Urothelium cell line (cell line): ENCODE measurements around the gene MRPL37.

Source experiments
- DNase-seq: peaks from one replicate; pipeline ENCODE4 v3.0.0; 2011; ENCODE audit warnings: low spot score, mixed read lengths
- FAIRE-seq: peaks from 2 replicates; lab custom pipeline; 2011; peaks lifted over from hg19 to GRCh38; lab: Jason Lieb, UNC

Gene MRPL37

DNA sequence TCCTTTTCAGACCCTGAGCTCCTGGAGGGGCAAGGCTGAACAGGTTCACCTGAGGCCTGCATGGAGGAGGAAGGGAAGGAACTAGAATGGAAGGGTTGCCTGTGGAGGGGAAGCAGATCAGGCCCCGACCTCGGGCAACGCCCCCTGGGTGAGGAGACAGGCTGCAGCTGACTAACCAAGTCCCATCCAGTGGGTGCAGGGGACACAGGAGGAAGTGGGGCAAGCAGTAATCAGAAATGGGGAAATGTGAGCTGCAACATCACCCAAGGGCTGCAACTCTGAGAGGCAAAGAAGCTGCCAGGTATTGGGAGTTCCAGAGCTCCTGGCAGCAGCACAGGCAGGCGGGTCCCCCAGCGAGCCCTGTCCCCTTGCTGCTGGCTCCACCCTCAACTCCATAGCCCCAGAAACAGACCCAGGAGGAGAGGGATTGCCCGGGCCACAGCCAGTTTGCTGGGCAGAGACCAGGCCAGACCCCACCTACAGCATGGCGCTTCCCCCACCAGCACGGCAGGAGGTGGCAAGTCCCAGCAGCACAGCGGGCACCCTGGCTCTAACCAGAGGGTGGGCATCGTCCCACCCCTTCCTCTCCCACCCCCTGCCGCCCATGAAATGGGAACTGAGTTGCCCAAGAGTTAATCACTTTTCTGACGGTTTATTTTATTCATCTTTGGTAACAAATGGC, 38.5 kb downstream of the MRPL37 start:
- FAIRE-seq (no peak), DNase-seq (no peak)

DNA sequence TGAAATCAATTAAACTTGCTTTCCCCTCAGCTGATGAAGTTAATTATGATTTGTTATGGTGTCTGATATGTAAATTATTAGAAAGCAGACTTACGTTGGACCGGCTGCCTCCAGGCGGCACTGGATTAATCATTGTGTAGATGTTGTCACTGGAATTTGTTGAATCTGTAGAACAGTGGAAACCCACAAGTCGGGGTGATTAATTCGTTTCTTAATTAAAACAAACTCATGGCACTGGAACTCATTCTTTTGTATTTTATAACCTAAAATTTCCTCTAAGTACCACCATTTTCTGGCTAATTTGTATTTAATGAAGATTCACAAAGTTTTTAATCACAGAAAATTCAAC, 39.0 kb downstream of the MRPL37 start:
- FAIRE-seq = no peak
- no peak for DNase-seq

DNA sequence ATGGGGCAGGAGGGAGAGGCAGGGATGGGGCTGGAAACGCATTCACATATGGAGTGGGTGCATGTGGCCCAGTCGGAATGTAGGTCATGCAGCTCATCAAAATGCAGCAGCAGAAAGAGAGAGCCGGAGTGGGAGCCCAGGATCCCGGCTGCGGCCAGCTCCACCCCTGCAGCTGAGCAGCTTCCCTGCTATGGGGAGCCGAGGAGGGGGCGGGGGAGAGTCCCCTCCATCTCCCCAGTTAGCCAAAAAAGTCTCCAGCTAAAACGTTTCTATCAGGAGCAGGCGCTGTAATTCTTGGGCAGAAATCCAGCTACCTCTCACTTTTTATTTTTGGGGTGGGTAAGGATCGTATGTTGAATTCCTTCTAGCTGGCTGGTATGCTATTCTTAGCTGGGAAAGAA, 39.7 kb downstream of the MRPL37 start:
- no peak for DNase-seq
- FAIRE-seq = no peak

DNA sequence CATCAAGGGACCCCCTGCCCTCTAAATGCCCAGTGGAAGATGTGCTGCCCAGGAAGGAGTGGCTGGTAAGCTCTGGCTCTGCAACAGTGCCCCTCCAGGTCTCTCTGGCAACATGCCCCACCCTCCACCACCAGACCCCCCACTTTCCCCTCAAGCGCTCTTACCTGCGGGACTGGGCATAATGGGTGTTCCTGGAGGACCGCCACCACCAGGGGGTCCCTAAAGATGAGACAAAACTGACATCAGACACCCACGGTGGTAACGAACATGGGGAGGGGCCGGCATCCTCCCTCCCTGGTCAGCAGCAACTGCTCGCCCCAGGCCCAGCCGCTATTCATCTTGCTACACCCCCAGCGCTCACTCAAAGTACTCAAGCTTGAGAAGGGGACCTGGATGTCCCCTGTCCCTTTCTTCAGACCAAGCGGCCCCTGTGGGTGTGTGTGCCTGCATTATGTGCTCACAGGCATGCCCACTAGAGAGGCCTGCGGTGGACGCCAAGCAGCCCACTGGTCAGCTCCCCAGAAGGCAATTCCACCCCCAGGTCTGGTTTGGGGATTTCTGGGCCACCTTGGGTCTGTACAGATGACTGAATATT, 40.9 kb downstream of the MRPL37 start:
- DNase-seq (no peak), FAIRE-seq (no peak)

DNA sequence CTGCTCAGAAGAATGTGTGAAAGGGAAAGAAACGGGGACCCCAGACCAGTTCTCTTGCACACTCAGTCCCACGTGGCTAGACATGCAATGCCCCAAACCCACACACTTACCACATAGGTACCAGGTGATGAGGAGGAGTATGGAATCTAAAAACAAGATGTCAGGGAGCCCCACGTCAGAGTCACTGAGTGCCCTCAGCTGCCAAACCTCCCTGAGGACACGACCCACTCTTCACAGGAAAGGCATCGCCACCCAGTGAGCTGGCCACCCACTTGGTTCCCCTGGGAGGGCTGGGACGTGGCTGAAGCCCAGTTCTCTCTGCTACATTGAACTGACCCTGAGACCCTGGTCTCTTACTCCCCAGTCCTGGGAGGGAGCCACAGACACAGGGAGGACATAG, 41.4 kb downstream of the MRPL37 start:
- no peak for FAIRE-seq
- no peak for DNase-seq

DNA sequence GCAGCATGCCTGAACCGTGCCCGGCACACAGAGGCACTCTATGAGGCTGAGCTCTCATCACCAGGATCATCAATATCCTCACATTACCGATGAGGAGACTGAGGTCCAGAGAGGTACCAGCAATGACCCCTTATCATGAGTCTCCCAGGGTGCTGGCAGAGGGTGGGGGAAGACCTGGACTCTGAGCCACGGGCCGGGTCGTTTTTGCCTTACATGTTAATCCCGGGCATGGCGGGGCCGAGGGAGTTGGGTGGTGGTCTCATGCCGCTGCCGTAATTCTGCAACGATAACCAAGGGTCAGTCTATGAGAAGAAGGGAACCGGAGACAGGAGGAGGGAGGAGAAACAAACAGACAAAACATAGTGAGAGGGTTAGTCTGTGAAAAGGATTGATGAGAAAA, 43.1 kb downstream of the MRPL37 start:
- no peak for FAIRE-seq

DNA sequence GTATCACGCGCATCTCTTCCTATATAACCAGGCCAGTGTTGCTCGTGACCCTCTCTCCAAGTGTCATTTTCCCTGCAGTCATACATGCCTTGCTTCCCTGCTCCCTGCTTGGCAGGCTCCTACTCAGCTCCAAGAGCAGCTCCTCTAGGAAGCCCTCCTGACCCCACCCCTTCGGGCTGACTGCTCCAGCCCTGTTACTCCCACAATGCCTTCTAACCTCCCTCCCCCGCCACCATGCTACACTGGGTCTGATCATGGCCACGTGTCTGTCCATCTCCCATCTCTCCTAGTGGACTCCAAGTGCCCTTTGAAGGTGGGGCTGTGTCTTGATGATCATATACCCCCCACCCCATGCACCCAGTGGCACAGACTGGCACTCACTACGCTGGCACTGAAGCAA, 44.7 kb downstream of the MRPL37 start:
- DNase-seq (no peak), FAIRE-seq (no peak)

More for the DNA sequence above, 43.1 kb downstream of the MRPL37 start:
- DNase-seq = no peak

DNA sequence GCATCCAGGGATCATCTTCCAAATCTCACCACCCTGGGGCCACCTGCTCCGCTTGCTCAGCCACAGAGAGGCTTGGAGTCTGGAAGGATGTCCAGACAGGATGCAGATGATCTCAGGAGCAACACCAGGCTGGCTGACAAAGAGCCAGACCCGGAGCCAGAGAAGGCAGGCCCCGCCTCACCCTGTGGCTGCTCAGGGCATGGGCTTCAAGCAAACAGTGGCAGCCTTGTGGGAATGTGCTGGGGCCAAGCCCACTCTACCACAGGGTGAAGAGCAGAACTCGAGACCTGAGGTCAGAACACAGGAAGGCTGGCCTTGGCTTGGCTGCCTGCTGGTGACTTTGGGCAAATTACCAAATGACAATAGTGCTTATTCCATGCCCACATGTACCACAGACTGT, 45.5 kb downstream of the MRPL37 start:
- no peak for FAIRE-seq

DNA sequence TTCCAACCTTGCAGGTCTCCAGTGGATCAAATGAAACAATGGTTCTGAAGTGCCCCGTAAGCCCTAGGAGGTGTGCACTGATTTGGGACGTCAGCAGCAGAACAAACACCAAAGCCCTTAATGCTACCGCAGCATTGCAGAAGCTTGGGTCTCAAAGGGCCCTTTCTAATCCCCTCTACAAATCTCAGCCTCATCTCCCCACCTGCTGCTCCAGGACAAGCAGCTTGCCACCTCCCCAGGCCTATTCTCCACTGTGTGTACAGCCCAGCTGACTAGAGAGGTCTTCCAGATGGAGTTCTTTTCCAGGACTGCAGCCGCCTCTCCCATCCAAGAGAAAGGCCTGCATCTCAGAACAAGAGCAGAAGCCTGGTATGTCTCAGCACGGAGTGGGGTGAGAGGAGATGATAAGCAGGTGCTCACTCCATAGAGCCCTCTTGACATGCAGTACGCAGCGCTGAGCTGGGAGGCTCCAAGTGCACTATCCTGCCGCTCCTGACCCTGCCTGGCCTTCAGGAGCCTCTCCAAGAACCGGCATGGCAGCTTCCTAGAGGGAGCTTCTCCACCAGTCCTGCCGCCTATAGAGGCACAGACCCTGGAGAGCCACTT, 46.3 kb downstream of the MRPL37 start:
- DNase-seq = no peak
- FAIRE-seq = no peak

More for the DNA sequence above, 45.5 kb downstream of the MRPL37 start:
- DNase-seq = peak; percentile 23

DNA sequence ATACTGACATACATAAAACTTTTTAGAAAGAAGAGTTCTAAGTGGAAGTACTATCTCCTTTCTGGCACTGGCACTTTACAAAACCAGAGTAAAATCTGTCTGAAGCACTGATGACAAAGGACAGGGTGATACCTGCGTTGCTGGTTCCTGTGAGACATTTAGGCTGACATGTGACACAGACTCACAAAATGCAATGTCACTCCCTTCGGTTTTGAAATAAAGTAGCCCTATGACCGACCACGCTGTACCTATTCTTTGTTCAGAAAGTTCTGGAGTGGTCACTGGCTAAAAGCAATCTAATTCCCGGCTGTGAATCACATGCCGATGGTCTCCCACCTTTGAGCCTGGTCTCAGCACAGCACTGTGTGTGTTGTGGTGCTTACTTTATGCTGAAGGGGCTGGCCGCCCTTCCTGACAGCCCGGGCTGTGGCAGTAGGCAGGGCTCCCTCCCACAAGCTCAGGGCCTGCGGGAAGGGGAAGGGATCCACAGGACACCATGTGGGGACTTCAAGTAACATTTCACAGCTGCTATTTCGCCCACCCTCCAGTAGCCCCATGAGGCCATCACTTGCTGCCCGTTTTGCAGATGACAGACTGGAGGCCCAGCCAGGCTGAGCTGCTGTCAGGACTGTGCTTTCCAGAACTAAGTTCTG, 48.0 kb downstream of the MRPL37 start:
- DNase-seq (no peak), FAIRE-seq (peak; percentile 40)

DNA sequence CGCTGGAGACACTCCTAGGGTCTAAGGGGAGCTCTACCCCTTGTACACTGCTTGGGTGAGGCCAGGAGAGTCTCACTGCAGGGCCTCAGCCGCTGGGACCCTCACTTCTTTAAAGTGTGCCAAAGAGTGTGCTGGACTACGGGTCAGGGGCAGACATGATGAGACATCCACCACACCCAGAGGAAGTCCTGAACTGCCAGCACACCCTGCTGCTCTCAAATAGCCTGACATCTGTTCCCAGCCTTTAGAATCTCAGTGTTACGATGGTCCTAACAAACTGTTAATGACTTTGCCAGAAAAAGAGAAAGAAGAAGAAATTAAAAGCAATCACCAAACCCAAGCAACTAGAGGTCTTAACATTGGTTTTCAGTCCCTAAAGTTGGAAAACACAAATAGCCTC, 49.0 kb downstream of the MRPL37 start:
- DNase-seq = no peak
- FAIRE-seq = no peak

DNA sequence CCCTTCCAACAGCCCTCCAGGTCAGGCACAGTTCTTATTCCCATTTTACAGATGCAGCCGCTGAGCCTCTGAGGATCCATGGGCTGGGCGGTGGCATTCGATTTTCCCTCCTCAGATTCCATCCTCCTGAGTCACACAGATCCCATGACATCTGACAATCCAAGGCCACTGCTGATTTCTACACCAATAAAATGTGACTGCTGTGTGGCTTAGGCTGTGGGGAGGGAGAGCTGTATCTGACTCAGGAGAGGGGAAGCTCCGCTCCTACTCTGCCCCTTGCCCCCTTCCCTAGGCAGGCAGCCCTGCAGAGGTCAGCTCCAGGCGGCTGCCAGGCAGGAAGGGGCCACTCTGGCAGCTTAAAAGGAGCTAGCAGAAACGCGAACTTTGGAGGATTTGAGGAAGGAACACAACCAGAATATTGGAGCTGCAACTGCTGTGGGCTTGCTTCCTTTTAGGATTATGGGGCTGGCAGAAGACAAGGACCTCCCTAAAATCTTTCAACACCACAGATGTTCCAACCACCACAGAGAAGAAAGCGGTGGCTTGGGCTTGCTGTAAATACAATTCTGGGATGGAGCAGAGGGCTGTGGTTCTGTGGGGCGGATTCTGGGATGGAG, 50.0 kb downstream of the MRPL37 start:
- DNase-seq (peak; percentile 90), FAIRE-seq (peak; percentile 81)

DNA sequence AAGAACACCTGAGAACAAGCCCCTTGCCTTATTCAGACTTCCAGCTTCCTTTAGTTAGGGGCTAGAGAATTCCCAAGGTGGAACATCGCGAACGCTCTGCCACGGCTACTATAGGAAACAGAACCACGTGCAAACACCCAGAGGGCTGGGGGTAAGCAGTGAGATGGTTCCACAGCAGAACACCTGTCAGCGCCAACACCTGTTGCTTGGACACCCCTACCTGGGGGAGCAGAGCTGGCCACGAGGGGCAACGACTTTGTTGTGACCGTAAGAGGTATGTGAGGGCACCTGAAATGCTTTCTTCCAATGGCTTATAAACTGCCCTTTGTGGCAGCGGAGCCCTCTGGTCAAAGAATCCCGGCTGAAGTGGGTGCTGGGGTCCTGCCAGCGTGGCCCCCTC, 50.7 kb downstream of the MRPL37 start:
- no peak for DNase-seq
- FAIRE-seq = no peak

DNA sequence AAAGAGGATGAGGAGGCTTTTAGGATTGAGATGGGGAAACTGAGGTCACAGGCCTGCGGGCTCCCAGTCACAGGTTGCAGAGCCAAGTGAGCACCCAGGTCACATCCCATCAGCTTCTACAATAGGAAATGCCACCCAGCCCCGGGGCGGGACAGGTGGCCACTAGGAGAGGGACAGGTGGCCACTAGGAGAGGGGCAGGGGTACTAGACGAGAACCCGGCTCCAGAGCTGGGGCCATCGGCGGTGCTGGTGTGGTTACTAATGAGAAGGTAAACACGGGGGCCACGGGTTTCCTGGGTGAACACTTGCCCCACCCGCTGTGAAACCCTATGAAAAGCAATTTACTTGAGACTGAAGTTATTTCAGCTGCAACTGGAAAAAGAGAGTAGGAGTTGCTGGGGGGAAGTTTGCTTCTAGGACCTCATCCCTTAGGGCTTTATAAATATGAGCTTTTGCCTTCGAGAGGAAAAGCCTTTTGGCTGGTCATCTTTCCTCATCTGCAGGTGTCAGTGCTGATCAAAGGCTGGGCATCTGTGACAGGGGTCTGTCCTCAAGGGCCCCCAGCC, 52.5 kb downstream of the MRPL37 start:
- DNase-seq (no peak), FAIRE-seq (no peak)

DNA sequence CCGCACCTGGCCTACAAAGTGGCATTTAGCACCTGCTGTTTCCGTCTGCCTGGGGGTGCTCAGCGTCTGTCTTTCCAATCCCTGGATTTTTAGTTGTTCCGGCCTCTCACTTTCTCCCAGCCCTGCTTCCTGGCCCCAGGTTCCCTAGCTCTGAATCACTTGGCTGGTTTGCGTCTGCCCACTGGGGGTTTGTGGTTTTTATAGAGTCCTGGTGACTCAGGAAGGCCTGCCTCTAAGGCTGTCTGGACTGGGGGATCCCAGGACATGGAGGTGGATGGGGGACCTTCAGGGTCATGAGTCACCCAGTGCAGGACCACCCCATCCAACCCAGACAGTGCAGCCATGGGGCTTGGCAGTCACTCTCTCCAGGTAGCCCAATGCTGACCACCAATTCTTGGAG, 53.5 kb downstream of the MRPL37 start:
- FAIRE-seq (peak; percentile 77), DNase-seq (peak; percentile 94)

DNA sequence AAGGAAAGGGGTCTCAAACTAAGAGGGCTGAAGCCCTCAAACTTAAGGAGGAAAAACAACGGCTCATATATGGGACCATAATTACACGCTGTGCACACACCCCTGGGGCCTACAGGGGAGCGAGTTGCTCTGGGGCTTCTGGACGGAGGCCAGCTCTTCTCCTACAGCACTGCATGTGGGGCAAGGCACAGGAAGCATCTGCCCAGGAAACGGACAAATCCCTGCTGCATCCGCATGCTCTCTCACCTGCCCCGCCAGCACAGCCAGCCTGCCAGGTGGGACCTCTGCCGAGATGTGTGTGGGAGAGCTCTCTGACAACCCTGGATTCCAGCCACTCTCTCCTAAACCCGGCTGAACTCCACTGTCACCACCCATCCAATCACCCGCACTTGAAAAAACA, 54.1 kb downstream of the MRPL37 start:
- DNase-seq (peak; percentile 60), FAIRE-seq (peak; percentile 70)

DNA sequence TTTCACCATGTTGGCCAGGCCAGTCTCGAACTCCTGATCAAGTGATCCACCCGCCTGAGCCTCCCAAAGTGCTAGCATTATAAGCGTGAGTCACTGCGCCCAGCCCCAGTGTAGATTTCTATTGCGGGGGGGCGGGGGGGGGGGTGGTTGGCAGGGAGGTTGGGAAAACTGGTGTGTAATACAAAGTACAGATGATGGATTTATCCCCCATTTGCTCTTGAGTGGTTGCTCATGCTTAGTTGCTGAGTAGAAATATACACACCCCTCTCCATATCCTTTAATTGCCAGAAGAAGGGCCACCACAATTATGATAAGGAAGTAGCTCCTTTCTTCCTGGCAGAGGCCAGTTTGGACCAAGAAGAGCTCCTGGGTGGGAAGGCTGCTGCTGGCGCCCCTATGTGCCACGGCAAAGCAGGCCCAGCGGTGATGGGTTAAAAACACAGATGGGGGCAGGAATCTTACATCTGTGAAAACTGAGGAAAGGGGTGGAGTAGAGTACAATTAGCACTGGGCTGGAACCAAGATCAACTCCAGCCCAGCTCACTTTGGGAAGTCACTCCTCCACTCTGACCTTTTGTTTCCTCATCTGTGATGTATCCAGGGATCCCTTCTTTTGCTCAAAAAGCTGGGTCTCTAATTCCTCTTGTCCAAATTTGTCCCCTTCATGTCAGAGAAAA, 55.2 kb downstream of the MRPL37 start:
- peak; percentile 17 for DNase-seq
- FAIRE-seq = no peak

DNA sequence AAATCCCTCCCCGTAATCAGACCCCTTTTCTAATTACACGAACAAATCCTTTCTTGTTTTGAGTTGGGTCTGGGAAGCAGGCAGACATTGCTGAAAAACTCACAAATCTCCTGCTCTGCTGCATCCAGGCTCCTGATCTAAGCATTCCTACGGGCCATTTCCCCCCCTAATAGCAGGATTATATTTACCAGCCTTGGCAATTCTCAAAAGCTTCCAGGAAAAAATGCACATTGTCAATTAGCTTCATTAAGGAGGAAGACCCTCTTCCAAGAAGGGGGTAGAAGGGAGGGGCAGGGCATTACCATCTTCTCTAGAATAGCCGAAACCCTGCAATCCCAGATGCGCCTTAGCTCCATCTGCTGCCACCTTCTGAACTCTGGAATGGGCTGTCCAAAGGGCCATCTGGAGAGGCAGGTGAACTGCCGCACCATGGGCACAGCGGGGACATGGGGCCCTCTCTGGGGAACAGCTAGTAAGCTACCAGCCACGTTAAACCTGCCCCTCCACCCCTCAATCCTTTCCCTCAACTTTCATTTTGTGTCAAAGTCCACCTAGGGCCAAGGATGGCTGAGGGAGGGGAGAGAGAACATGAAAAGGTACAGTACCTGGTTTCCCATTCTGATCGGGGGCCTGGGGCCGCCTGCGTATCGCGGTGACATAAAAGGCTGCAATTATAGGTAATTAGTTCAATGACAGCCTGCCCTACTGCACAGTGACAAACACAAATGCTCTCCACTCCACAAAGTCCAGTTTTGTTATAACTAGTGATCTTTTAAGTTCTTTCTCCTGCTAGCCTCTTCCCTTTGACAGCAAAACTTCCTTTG, 56.8 kb downstream of the MRPL37 start:
- no peak for DNase-seq
- no peak for FAIRE-seq

DNA sequence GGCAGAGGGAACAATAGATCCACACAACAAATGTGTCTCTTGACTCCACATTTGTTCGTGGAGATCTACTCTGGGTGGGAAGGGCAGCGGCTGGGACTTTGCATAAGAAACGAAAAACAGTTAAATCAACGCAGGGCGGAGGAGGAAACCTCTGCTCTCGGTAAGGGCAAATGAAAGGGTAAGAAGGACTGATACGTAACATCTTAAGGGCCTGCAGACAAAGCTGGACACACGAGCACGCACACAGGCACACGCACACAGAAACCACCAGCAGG, 57.3 kb downstream of the MRPL37 start:
- DNase-seq = no peak
- no peak for FAIRE-seq

DNA sequence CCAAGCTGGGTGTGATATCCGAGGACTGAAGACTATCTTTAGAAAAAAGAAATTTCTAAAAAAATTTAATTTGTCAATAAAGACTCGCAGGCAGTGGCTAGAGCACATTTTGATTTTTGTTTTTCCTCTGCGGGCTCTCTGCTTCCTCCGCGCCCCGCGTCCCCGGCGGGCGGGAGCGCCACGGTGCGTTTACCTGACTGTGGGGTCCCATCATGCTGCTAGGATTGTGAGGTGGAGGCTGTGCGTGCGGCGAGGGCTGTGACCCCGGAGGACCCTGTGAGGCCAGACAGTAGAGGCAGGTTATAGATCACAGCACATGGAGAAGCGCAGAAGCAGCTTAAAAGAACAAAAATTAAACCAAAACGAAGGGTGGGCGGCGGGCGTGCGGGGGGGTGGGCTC, 57.9 kb downstream of the MRPL37 start:
- FAIRE-seq (no peak), DNase-seq (no peak)
